Omental fat pad (tissue), 4 donors: ENCODE data around the gene RNU6-9. TPM values are rescaled to one million over a fixed set of nuclear protein-coding genes. Genes with fewer than 3 reads are reported as not detected.
"Not testable (repeated sequence)": the region's sequence is repeated elsewhere in the genome, so short reads cannot be mapped to it uniquely, and the experiment has no call there.

ENCODE experiments used
- ATAC-seq: fragments of 150-250 bp; one replicate; pipeline ENCODE4 v1.9.1; 2016; ENCODE audit warnings: mild to moderate bottlenecking, moderate library complexity; ENCODE audit not compliant: low FRiP score
- DNase-seq: peaks from one replicate; pipeline ENCODE4 v3.0.0-alpha.2; 2019; ENCODE audit warnings: low spot score
- CTCF ChIP-seq, 3 donors: fragments of 450-650 bp; IDR thresholded peaks; one replicate each; pipeline ENCODE4 v1.5.1; 2016 to 2017; ENCODE audit warnings: antibody characterized with exemption in 3 of 3, mild to moderate bottlenecking in 3 of 3, moderate library complexity in 2 of 3
- total RNA-seq, 4 donors: library from RNA; depleted of rRNA; stranded (reverse); fragments of >200 nt; gene quantifications; one replicate each; pipeline ENCODE4 v1.1.0, GENCODE V29; 2016

The RNU6-9 gene
- total RNA-seq = not detected

- ATAC-seq (peak; percentile 95), DNase-seq (peak; percentile 67)
- TF ChIP-seq CTCF (IDR thresholded peaks at IDR 0.05) = no peak
Measured at GRCh38 chr19:892894-893689, at the start of gene RNU6-9, which contains the start of gene MED16. TSS of gene RNU6-9 (plus strand) at chr19:893484. TSS of gene MED16 (minus strand) at chr19:893187. CDS start at chr19:891131, 2,056 bp downstream.

- DNase-seq = no peak
- no peak for TF ChIP-seq CTCF (IDR thresholded peaks at IDR 0.05)
- ATAC-seq = no peak
Measured at GRCh38 chr19:843836-844545, 49.3 kb upstream of the RNU6-9 start.

- ATAC-seq = peak; percentile 23
- no peak for TF ChIP-seq CTCF (IDR thresholded peaks at IDR 0.05)
- DNase-seq = no peak
Measured at GRCh38 chr19:844546-844971, 48.7 kb upstream of the RNU6-9 start.

GRCh38 chr19:845707-846521 lies 47.4 kb upstream of the RNU6-9 start:
- no peak for TF ChIP-seq CTCF (IDR thresholded peaks at IDR 0.05)
- DNase-seq (no peak), ATAC-seq (no peak)

GRCh38 chr19:848386-848921 lies 44.8 kb upstream of the RNU6-9 start:
- DNase-seq (no peak), ATAC-seq (peak; percentile 43)
- no peak for TF ChIP-seq CTCF (IDR thresholded peaks at IDR 0.05)

- not testable (repeated sequence) for DNase-seq, ATAC-seq
Measured at GRCh38 chr19:849195-849594, 44.1 kb upstream of the RNU6-9 start.
